ENCODE data around the gene PFKM. TPM values are rescaled to one million over a fixed set of nuclear protein-coding genes. Genes with fewer than 3 reads are reported as not detected.

The PFKM gene
- total and polyA plus RNA-seq, 2 donors from 2014 or later = 67.7 to 69.6 TPM

GRCh38 chr12:48075832-48076231, 43.3 kb upstream of the PFKM start:
- no peak for FAIRE-seq
- no peak overlapping the region for H3K4me3 ChIP-seq (ENCODE audit: low read length in 3 of 3)
- H3K27me3 ChIP-seq (ENCODE audit: control insufficient read depth, insufficient read depth, low read length) = no peaks in the 10 kb centered on the region
- intact Hi-C loops (cut with DNase I) = no loop called here
- H3K9me3 ChIP-seq (ENCODE audit: control insufficient read depth in 2 of 3, insufficient read depth in 1 of 3, low read length in 3 of 3) = no peaks in the 10 kb centered on the region
- no peak for TF ChIP-seq CTCF (IDR thresholded peaks at IDR 0.05; ENCODE audit: borderline replicate concordance, extremely low read depth, insufficient read depth)
- H3K36me3 ChIP-seq (ENCODE audit: control insufficient read depth in 2 of 3, insufficient read depth in 3 of 3, low read length in 3 of 3) = peaks cover 7 to 20% (median 11%) of the 10 kb centered on the region in 3 donors
- H3K4me1 ChIP-seq (ENCODE audit: control insufficient read depth in 2 of 3, insufficient read depth in 2 of 3, low read depth in 1 of 3, low read length in 3 of 3) = no peaks in the 10 kb centered on the region
- no peak overlapping the region for H3K27ac ChIP-seq (ENCODE audit: low read depth in 2 of 2, low read length in 2 of 2)
- no peak for DNase-seq
- no peak overlapping the region for H3K9ac ChIP-seq (ENCODE audit: low read length in 3 of 3)

GRCh38 chr12:48077111-48077510, 42.1 kb upstream of the PFKM start:
- no peaks in the 10 kb centered on the region for H3K9me3 ChIP-seq (ENCODE audit: control insufficient read depth in 2 of 3, insufficient read depth in 1 of 3, low read length in 3 of 3)
- TF ChIP-seq CTCF (IDR thresholded peaks at IDR 0.05; ENCODE audit: borderline replicate concordance, extremely low read depth, insufficient read depth) = no peak
- H3K27ac ChIP-seq (ENCODE audit: low read depth in 2 of 2, low read length in 2 of 2) = no peak overlapping the region
- no peaks in the 10 kb centered on the region for H3K4me1 ChIP-seq (ENCODE audit: control insufficient read depth in 2 of 3, insufficient read depth in 2 of 3, low read depth in 1 of 3, low read length in 3 of 3)
- H3K36me3 ChIP-seq (ENCODE audit: control insufficient read depth in 2 of 3, insufficient read depth in 3 of 3, low read length in 3 of 3) = peaks cover 7 to 20% (median 12%) of the 10 kb centered on the region in 3 donors
- H3K27me3 ChIP-seq (ENCODE audit: control insufficient read depth, insufficient read depth, low read length) = no peaks in the 10 kb centered on the region
- no peak overlapping the region for H3K9ac ChIP-seq (ENCODE audit: low read length in 3 of 3)
- no peak overlapping the region for H3K4me3 ChIP-seq (ENCODE audit: low read length in 3 of 3)
- no peak for FAIRE-seq
- no peak for DNase-seq
- intact Hi-C loops (cut with DNase I) = no loop called here

- intact Hi-C loops (cut with DNase I) = no loop called here
- Histone ChIP-seq H3K4me3 (ENCODE audit: low read length in 3 of 3) (no peak overlapping the region), H3K36me3 (ENCODE audit: control insufficient read depth in 2 of 3, insufficient read depth in 3 of 3, low read length in 3 of 3) (peaks cover 3 to 7% (median 6%) of the 10 kb centered on the region in 3 donors), H3K4me1 (ENCODE audit: control insufficient read depth in 2 of 3, insufficient read depth in 2 of 3, low read depth in 1 of 3, low read length in 3 of 3) (no peaks in the 10 kb centered on the region), H3K9ac (ENCODE audit: low read length in 3 of 3) (no peak overlapping the region), H3K9me3 (ENCODE audit: control insufficient read depth in 2 of 3, insufficient read depth in 1 of 3, low read length in 3 of 3) (no peaks in the 10 kb centered on the region), H3K27me3 (ENCODE audit: control insufficient read depth, insufficient read depth, low read length) (no peaks in the 10 kb centered on the region), H3K27ac (ENCODE audit: low read depth in 2 of 2, low read length in 2 of 2) (no peak overlapping the region)
- no peak for TF ChIP-seq CTCF (IDR thresholded peaks at IDR 0.05; ENCODE audit: borderline replicate concordance, extremely low read depth, insufficient read depth)
- FAIRE-seq (no peak), DNase-seq (no peak)
These were observed 40.3 kb upstream of the PFKM start for GRCh38 chr12:48078901-48079300.

GRCh38 chr12:48080285-48080684, 38.9 kb upstream of the PFKM start:
- intact Hi-C loops (cut with DNase I) = no loop called here
- Histone ChIP-seq H3K27ac (ENCODE audit: low read depth in 2 of 2, low read length in 2 of 2) (no peak overlapping the region), H3K9me3 (ENCODE audit: control insufficient read depth in 2 of 3, insufficient read depth in 1 of 3, low read length in 3 of 3) (no peaks in the 10 kb centered on the region), H3K9ac (ENCODE audit: low read length in 3 of 3) (no peak overlapping the region), H3K4me3 (ENCODE audit: low read length in 3 of 3) (no peak overlapping the region), H3K27me3 (ENCODE audit: control insufficient read depth, insufficient read depth, low read length) (no peaks in the 10 kb centered on the region), H3K36me3 (ENCODE audit: control insufficient read depth in 2 of 3, insufficient read depth in 3 of 3, low read length in 3 of 3) (peaks cover 0 to 7% (median 0%) of the 10 kb centered on the region in 3 donors), H3K4me1 (ENCODE audit: control insufficient read depth in 2 of 3, insufficient read depth in 2 of 3, low read depth in 1 of 3, low read length in 3 of 3) (no peaks in the 10 kb centered on the region)
- no peak for FAIRE-seq
- DNase-seq = no peak
- no peak for TF ChIP-seq CTCF (IDR thresholded peaks at IDR 0.05; ENCODE audit: borderline replicate concordance, extremely low read depth, insufficient read depth)

Measured in kidney (tissue), 14 donors.